Skeletal muscle tissue (tissue), 4 donors: Measurements from ENCODE around the gene GABRA5. TPM values are rescaled to one million over a fixed set of nuclear protein-coding genes. Genes with fewer than 3 reads are reported as not detected.

Experiments
- H3K27ac ChIP-seq: one replicate; pipeline ENCODE4 v1.7.0; 2013; ENCODE audit warnings: mild to moderate bottlenecking, low read depth, low read length, inconsistent platforms
- H3K27me3 ChIP-seq, 3 donors: one replicate each; pipeline ENCODE4 v1.7.0; 2013; ENCODE audit warnings: low read length in 3 of 3; ENCODE audit not compliant: control insufficient read depth in 3 of 3, insufficient read depth in 3 of 3
- H3K36me3 ChIP-seq, 3 donors: one replicate each; pipeline ENCODE4 v1.7.0; 2013; ENCODE audit warnings: low read length in 3 of 3; ENCODE audit not compliant: control insufficient read depth in 3 of 3, insufficient read depth in 3 of 3
- H3K4me1 ChIP-seq, 3 donors: one replicate each; pipeline ENCODE4 v1.7.0; 2013; ENCODE audit warnings: low read length in 3 of 3, mild to moderate bottlenecking in 3 of 3; ENCODE audit not compliant: control insufficient read depth in 3 of 3, insufficient read depth in 3 of 3
- H3K4me3 ChIP-seq, 3 donors: one replicate each; pipeline ENCODE4 v1.7.0; 2013; ENCODE audit warnings: low read length in 3 of 3
- H3K9ac ChIP-seq, 3 donors: one replicate each; pipeline ENCODE4 v1.7.0; 2013; ENCODE audit warnings: low read length in 3 of 3, mild to moderate bottlenecking in 3 of 3, moderate library complexity in 2 of 3, low read depth in 1 of 3
- H3K9me3 ChIP-seq, 3 donors: one replicate each; pipeline ENCODE4 v1.7.0; 2013; ENCODE audit warnings: low read length in 3 of 3; ENCODE audit not compliant: control insufficient read depth in 3 of 3
- total RNA-seq: library from RNA; depleted of rRNA; stranded (reverse); fragments of >200 nt; gene quantifications from one replicate; pipeline ENCODE4 v1.2.3, GENCODE V29; 2014
- donor health status: Osteomylitis.

The GABRA5 gene
- total RNA-seq, 1 donor from 2014 or later = 1.6 TPM

GRCh38 chr15:26937134-26937533 is 70.3 kb downstream of the GABRA5 start:
- H3K9ac ChIP-seq = no peak overlapping the region
- H3K4me3 ChIP-seq = no peak overlapping the region
- no peak overlapping the region for H3K27ac ChIP-seq
- no peaks in the 10 kb centered on the region for H3K27me3 ChIP-seq
- no peaks in the 10 kb centered on the region for H3K36me3 ChIP-seq
- peaks cover 0 to 5% (median 4%) of the 10 kb centered on the region in 3 donors for H3K9me3 ChIP-seq
- no peaks in the 10 kb centered on the region for H3K4me1 ChIP-seq

- H3K4me1 ChIP-seq = no peaks in the 10 kb centered on the region
- no peak overlapping the region for H3K27ac ChIP-seq
- peaks cover 0 to 4% (median 4%) of the 10 kb centered on the region in 3 donors for H3K9me3 ChIP-seq
- H3K36me3 ChIP-seq = no peaks in the 10 kb centered on the region
- no peak overlapping the region for H3K4me3 ChIP-seq
- H3K27me3 ChIP-seq = peaks cover 0 to 2% (median 0%) of the 10 kb centered on the region in 3 donors
- no peak overlapping the region for H3K9ac ChIP-seq
These were observed 72.5 kb downstream of the GABRA5 start for GRCh38 chr15:26939398-26939797.

- Histone ChIP-seq H3K36me3 (no peaks in the 10 kb centered on the region), H3K4me1 (no peaks in the 10 kb centered on the region), H3K9me3 (peaks cover 0 to 2% (median 0%) of the 10 kb centered on the region in 3 donors), H3K9ac (no peak overlapping the region), H3K27me3 (peaks cover 0 to 2% (median 0%) of the 10 kb centered on the region in 3 donors), H3K27ac (no peak overlapping the region), H3K4me3 (no peak overlapping the region)
These were observed 74.6 kb downstream of the GABRA5 start for GRCh38 chr15:26941489-26941888.

- Histone ChIP-seq H3K36me3 (no peaks in the 10 kb centered on the region), H3K27ac (no peak overlapping the region), H3K27me3 (peaks cover 0 to 2% (median 0%) of the 10 kb centered on the region in 3 donors), H3K4me1 (no peaks in the 10 kb centered on the region), H3K9me3 (peaks cover 0 to 2% (median 0%) of the 10 kb centered on the region in 3 donors), H3K9ac (no peak overlapping the region), H3K4me3 (no peak overlapping the region)
These were observed 77.0 kb downstream of the GABRA5 start for GRCh38 chr15:26943866-26944265.

- Histone ChIP-seq H3K4me1 (no peaks in the 10 kb centered on the region), H3K36me3 (no peaks in the 10 kb centered on the region), H3K9ac (no peak overlapping the region), H3K4me3 (no peak overlapping the region), H3K27ac (no peak overlapping the region), H3K9me3 (peaks cover 0 to 2% (median 0%) of the 10 kb centered on the region in 3 donors), H3K27me3 (peaks cover 0 to 2% (median 0%) of the 10 kb centered on the region in 3 donors)
These were observed 78.2 kb downstream of the GABRA5 start for GRCh38 chr15:26945046-26945445.

- Histone ChIP-seq H3K27me3 (no peaks in the 10 kb centered on the region), H3K4me1 (no peaks in the 10 kb centered on the region), H3K36me3 (no peaks in the 10 kb centered on the region), H3K9ac (no peak overlapping the region), H3K4me3 (no peak overlapping the region), H3K9me3 (peaks cover 0 to 3% (median 2%) of the 10 kb centered on the region in 3 donors), H3K27ac (no peak overlapping the region)
These were observed 83.1 kb downstream of the GABRA5 start for GRCh38 chr15:26950001-26950400.

GRCh38 chr15:26954403-26954802 is 87.5 kb downstream of the GABRA5 start:
- Histone ChIP-seq H3K9ac (no peak overlapping the region), H3K27ac (no peak overlapping the region), H3K36me3 (no peaks in the 10 kb centered on the region), H3K4me1 (no peaks in the 10 kb centered on the region), H3K4me3 (no peak overlapping the region), H3K9me3 (peaks cover 0 to 3% (median 2%) of the 10 kb centered on the region in 3 donors), H3K27me3 (no peaks in the 10 kb centered on the region)

GRCh38 chr15:26967719-26968269 is 100.9 kb downstream of the GABRA5 start:
- Histone ChIP-seq H3K4me1 (no peaks in the 10 kb centered on the region), H3K27ac (no peak overlapping the region), H3K36me3 (no peaks in the 10 kb centered on the region), H3K9ac (no peak overlapping the region), H3K9me3 (no peaks in the 10 kb centered on the region), H3K27me3 (peaks cover 3 to 23% (median 7%) of the 10 kb centered on the region in 3 donors), H3K4me3 (no peak overlapping the region)

- Histone ChIP-seq H3K4me3 (no peak overlapping the region), H3K4me1 (no peaks in the 10 kb centered on the region), H3K36me3 (no peaks in the 10 kb centered on the region), H3K9ac (no peak overlapping the region), H3K27me3 (peaks cover 3 to 23% (median 7%) of the 10 kb centered on the region in 3 donors), H3K27ac (no peak overlapping the region), H3K9me3 (no peaks in the 10 kb centered on the region)
These were observed 101.9 kb downstream of the GABRA5 start for GRCh38 chr15:26968806-26969205.

GRCh38 chr15:26970712-26971210 is 103.9 kb downstream of the GABRA5 start, which contains the start of gene GABRG3:
GABRG3 (plus strand) TSS chr15:26971181.
- no peak within 1 kb of the TSS for H3K4me3 ChIP-seq
- no peak within 1 kb of the TSS for H3K27ac ChIP-seq
- no peaks in the 10 kb centered on the region for H3K4me1 ChIP-seq
- H3K36me3 ChIP-seq = no peaks in the 10 kb centered on the region
- no peak within 1 kb of the TSS for H3K9ac ChIP-seq
- peaks cover 3 to 23% (median 7%) of the 10 kb centered on the region in 3 donors for H3K27me3 ChIP-seq
- H3K9me3 ChIP-seq = no peaks in the 10 kb centered on the region
